Measurements from ENCODE around the gene CR2.
"Not testable (repeated sequence)": the region's sequence is repeated elsewhere in the genome, so short reads cannot be mapped to it uniquely, and the experiment has no call there.

CR2 gene

DNA sequence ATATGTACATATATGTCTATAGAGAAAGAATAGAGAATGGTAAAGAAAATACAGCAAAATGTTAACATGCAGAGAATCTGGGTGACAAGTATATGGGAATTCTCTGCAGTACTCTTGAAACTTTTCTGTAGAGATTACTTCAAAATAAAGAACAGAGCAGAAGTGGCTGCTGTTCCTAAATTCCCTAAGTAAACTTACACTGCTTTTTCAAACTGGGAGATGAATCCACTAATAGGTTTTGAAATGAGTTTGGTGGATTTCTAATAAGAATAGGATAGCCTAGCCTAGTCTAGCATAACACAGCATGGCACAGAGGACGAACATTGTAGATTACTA is 450 bp upstream of the CR2 start:
- no peak for DNase-seq

DNA sequence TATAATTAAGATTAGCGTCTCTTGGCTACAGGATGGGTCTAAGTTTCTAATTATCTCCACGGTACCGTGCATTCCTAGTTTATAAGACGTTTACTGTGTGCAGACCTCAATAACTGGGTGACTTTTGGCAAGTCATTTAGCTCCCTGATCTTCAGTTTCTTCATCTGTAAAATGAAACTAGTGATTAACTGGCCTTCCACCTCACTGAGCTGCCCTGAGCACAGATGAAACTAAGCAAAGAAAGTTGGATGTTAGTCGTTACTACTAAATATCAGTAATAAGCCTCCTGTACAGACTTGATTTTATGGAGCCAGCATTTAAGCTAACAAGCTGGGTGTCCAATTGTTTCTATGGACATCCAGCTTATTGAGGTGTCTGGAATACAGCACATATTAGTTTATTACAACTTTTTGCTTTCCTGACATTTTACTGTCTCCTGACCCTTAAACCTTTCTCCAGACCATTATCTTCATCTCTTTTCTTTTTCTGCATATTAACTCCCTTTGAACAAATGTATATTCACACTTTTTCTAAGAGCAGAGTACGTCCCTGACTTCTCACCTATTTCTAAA is 1.1 kb downstream of the CR2 start:
- DNase-seq, result no peak

GRCh38 chr1:207458414-207458813 is 4.3 kb downstream of the CR2 start:
- DNase-seq, result no peak

GRCh38 chr1:207459008-207459407 is 4.9 kb downstream of the CR2 start:
- DNase-seq, result peak in 5 of 6 experiments; percentile 24 to 79 (median 74)

DNA sequence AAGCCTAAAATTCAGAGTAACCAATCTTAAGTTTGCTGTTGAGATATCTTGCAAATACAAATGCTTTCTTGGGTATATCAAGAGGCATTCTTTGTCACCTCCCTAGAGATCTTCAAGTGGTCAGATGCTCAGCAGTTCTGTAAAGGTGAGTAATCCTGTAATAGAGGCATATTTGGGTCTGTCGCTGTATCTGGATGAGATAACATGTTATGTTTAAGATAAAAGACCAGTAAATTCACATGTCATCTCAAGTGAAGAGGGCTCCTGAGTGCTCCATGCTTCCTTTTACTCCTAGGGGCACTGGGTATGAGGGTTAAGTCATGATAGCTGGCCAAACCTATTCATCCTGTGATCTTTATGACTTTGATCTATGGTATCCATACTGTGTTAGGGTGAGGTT is 7.5 kb downstream of the CR2 start:
- peak in 1 of 6 experiments; percentile 6 for DNase-seq

DNA sequence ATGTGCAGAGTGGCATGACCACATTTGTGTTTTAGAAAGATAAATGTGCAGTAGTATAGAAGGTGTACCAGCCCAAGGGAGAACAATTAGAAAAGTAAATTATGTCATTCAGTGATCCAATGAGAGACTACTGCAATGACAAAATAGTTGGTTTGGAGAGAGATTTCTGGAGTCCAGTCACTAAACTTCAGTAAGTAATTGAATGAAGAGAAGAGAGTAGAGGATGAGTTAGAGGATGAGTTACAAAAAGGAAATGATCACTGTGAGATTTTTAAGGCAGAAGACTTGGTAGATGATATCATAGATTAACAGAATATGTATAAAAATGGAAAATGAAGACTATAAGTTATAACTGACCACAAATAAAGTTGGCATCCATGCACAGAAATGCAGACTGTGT is 8.4 kb downstream of the CR2 start:
- DNase-seq, result no peak

GRCh38 chr1:207463021-207463420 is 8.9 kb downstream of the CR2 start:
- DNase-seq, result no peak

- DNase-seq, result no peak
These were observed 9.4 kb downstream of the CR2 start for GRCh38 chr1:207463571-207463970.

GRCh38 chr1:207470927-207471326 is 16.8 kb downstream of the CR2 start:
- peak in 4 of 6 experiments; percentile 24 to 61 (median 58) for DNase-seq

GRCh38 chr1:207474210-207474609 is 20.1 kb downstream of the CR2 start:
- DNase-seq, result no peak

GRCh38 chr1:207486198-207486597 is 32.1 kb downstream of the CR2 start:
- no peak for DNase-seq

GRCh38 chr1:207487636-207488035 is 33.5 kb downstream of the CR2 start:
- no peak for DNase-seq

- no peak for DNase-seq
These were observed 39.1 kb downstream of the CR2 start for GRCh38 chr1:207493212-207493611.

DNA sequence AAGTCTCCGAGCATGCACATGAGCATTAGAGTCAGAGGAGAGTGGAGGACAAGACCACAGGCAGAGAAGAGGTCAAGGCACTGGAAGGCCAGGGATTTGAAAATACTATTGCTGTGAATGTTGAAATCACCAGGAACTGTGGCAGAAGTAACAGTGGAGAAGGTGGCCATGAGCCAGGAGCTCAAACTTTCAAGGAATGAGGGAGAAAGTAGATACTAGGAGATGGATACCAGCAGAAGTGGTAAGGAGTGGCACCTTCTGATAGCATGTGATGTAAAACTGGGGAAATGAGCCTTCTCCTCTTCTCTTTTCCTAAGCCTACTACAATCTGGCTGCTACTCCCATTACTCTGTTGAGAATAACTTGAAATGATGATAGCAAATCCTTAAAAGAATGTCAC is 40.0 kb downstream of the CR2 start:
- no peak for DNase-seq

DNA sequence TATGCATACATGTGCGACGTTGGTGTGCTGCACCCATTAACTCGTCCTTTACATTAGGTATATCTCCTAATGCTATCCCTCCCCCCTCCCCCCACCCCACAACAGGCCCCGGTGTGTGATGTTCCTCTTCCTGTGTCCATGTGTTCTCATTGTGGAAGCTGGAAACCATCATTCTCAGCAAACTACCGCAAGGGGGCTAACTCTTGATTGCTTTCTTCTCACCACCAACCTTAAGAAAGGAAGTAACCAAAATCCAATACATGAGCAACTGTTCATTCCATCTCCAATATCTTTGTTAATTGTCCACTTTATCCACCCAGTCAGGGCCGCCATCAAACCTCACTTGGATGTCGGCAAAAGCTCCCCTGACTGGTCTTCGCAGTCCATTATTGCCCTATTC is 41.2 kb downstream of the CR2 start:
- not testable (repeated sequence) for DNase-seq

- peak in 4 of 6 experiments; percentile 17 to 48 (median 29) for DNase-seq
These were observed 42.0 kb downstream of the CR2 start, which contains the start of gene CR1 for GRCh38 chr1:207495801-207496792. Gene CR1, plus strand, starts transcription at chr1:207496157. Its CDS starts 111 bp downstream, at chr1:207496268.

- DNase-seq, result no peak
These were observed 43.8 kb downstream of the CR2 start for GRCh38 chr1:207497941-207498340.

DNA sequence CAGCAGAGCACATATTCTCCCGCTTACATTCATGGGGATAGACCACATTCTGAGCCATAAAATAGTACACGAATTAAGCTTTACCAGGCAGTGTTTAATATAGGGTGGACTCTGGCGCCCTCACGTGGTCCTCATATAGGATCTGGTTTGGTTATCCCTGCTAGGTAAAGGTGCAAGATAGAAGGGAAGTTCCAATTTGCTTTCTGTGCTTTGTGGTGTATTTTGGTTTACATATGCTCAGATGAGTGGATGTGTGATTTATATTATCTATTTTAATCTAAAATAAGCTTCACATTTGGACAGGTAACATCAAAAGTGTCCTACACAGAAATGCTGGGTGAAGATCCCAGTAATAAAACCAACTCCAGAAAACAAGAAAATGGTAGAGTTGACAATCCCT is 45.4 kb downstream of the CR2 start:
- DNase-seq, result peak; percentile 32 to 76 (median 58)

- DNase-seq, result no peak
These were observed 46.2 kb downstream of the CR2 start for GRCh38 chr1:207500306-207500705.

DNA sequence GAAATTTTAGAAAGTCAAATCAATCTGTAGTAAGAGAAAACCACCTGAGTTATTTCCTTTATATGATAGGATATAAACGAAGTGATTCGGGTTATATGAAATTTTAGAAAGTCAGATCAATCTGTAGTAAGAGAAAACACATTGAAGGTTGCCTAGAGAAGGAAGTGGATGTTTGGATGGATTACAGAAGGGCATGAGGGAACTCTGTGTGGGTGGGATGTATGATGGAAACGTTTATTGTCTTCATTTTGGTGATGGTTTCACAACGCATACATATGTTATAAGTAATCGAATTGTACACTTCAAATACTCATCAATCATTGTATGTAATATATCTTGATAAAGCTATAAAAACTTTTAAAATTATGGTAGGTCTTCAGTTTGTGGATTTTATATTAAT is 46.9 kb downstream of the CR2 start:
- DNase-seq, result no peak

DNA sequence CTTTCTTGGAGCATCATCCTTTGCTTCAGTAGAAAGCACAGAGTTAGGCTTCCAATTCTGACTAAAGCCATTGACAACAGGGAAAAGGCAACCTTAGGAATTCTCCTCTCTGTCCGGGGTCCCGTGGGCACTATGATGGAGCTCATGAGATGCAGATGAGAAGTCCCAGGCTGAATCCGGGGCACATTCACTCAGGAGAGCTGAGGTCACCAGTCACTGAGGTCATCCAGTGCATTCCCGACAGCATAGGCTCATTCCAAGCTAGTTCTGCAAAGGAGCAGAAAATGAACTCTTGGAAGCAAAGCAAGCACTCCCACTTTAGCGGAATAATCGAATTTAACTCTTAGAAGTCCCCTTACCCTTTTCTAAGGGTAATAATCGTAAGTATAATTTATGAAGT is 48.6 kb downstream of the CR2 start:
- DNase-seq, result no peak

DNA sequence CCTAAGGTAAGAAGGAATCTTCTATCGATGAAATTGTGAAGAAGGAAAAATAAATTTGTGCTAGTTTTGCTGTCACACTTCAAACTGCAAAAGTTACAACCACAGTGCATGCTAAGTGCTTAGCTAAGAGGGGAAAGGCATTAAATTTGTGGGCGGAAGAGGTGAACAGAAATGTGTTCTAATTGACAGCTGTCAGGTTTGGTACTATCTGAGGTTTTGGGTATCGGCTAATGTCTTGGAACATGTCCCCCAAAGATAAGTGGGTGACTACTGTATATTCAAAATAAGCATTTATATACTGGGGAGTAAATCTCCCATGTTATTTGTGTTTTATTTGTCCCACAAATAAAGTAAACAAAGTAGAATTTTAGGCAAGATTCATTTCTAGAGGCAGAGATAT is 49.8 kb downstream of the CR2 start:
- DNase-seq, result no peak

DNA sequence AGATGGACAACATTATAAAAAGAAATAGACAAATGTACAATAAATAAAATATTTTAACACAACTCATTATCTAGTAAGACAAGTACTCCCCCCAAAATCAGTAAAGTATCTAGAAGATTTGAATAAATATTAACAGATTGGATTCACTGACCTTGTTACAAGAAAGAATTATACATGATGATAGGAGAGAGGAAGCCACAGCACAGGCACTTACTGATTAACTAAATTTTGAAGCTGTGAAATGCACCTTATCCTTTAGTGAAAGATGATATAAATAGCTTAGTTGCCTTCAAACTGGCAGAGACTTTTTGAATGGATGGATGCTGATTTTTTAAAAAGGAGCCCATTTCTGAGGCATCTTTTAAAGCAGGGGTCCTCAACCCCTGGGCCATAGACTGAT is 50.3 kb downstream of the CR2 start:
- DNase-seq, result no peak

DNA sequence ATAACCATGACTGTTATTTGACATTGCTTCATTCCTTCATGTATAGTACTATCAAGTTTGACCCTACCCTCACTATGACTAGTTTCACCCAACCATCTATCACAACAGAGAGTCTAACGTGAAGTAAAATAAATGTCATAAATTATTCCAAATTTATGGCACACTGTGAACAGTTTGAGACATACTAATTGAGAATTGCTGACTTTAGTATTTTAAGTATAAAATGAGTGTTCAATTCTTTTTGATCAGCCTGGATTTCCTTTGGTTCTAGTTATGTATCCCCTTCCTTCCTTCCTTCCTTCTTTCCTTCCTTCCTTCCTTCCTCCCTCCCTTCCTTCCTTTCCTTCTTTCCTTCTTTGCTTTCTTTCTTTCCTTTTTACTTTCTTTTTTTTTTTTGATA is 56.3 kb downstream of the CR2 start:
- no peak for DNase-seq
